Measurements from ENCODE around the gene MBNL2.

The MBNL2 gene

GRCh38 chr13:97353927-97354675, 132.0 kb downstream of the MBNL2 start:
- Mint-ChIP-seq H3K4me1 (no peaks in the 10 kb centered on the region), H3K27ac (no peak overlapping the region), H3K4me3 (no peak overlapping the region), H3K36me3 (ENCODE audit: low read depth) (peaks cover 73% of the 10 kb centered on the region), H3K27me3 (ENCODE audit: low read depth) (no peaks in the 10 kb centered on the region), H3K9me3 (peaks cover 11% of the 10 kb centered on the region)
- TF ChIP-seq CTCF (IDR thresholded peaks at IDR 0.05; ENCODE audit: unreplicated experiment in 3 of 3) = no peak

DNA sequence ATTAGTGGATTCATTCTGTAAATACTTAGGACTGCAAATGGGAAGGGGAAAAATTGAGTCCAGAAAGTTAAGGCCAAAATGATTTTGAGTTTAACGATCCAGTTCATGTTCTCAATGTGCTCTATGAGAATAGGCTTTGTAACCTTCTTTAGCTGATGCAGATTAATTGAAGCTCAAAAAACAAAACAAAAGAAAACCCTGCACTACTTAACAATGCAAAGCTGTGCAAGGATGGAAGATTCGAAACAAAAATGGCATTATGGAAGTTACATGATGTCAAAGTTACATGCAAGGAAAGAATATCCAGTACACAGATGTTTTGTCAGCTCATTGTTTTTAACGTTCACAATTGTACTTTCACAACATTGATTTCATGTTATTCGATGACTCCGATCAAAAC, 132.7 kb downstream of the MBNL2 start:
- no peak overlapping the region for H3K4me3 Mint-ChIP-seq
- H3K27ac Mint-ChIP-seq = no peak overlapping the region
- H3K9me3 Mint-ChIP-seq = peaks cover 11% of the 10 kb centered on the region
- no peaks in the 10 kb centered on the region for H3K27me3 Mint-ChIP-seq (ENCODE audit: low read depth)
- H3K36me3 Mint-ChIP-seq (ENCODE audit: low read depth) = peaks cover 70% of the 10 kb centered on the region
- no peak for TF ChIP-seq CTCF (IDR thresholded peaks at IDR 0.05; ENCODE audit: unreplicated experiment in 3 of 3)
- H3K4me1 Mint-ChIP-seq = no peaks in the 10 kb centered on the region

DNA sequence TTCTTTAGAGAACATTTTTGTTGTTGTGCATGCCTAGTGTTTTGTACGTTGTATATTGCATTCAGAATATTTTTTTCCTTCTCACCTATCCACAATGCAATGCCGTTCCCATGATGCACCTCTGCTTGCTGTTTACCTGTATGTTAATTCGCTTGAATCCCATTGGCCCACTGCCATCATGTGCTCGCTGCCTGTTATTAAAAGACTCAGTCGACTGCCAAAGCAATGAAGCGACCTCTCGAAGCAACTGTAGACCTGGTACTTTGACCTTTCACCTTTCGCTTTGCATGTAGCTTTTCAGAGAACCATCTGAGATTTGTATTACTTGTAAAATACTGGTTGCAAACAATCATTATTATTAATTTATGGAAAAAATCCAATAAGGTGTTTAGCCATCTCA, 134.5 kb downstream of the MBNL2 start:
- H3K9me3 Mint-ChIP-seq = no peaks in the 10 kb centered on the region
- no peak overlapping the region for H3K4me3 Mint-ChIP-seq
- H3K27ac Mint-ChIP-seq = no peak overlapping the region
- H3K4me1 Mint-ChIP-seq = no peaks in the 10 kb centered on the region
- no peaks in the 10 kb centered on the region for H3K27me3 Mint-ChIP-seq (ENCODE audit: low read depth)
- no peak for TF ChIP-seq CTCF (IDR thresholded peaks at IDR 0.05; ENCODE audit: unreplicated experiment in 3 of 3)
- H3K36me3 Mint-ChIP-seq (ENCODE audit: low read depth) = peaks cover 63% of the 10 kb centered on the region

DNA sequence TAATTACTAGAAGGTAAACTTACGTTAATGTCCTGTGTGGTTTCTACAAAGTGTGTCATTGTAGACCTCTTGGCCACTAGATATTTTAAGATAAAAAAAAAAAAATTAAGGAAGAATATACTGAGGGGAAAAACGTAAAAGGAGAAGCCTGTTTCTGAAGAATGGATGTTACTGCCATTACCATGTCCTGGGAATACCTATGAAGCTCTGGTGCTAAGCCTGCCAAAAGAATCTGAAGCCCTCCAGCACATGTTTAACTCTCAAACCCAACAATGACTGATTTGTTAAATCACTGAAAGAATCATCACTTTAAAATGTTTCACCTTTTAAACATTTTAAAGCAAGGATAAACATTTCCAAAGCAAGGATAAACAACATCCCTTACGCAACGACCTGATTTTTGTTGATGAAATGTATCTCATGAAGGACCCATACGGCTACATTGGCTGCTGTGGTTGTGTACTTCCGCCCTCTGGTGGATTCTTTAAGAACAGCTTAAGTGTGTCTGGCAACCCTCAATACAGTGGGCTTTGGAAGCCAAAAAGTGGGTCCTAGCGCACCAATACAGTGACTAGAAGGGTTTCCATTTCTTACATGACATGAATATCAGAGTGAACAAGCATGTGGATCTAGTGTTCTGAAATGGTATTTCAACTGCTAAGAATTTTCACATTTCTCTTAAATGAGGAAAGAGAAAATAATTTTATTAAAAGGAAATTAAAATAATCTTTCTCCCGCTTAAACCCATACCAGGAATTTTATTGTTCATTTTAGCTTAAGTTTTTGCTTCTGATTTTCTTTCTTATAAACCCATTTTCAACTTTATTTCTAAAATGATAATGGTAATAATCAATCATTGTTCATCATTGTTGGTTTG, 137.3 kb downstream of the MBNL2 start:
- Mint-ChIP-seq H3K27ac (no peak overlapping the region), H3K4me3 (no peak overlapping the region), H3K9me3 (no peaks in the 10 kb centered on the region), H3K27me3 (ENCODE audit: low read depth) (no peaks in the 10 kb centered on the region), H3K36me3 (ENCODE audit: low read depth) (peaks cover 65% of the 10 kb centered on the region), H3K4me1 (no peaks in the 10 kb centered on the region)
- peak; percentile 84 to 94 (median 85) for TF ChIP-seq CTCF (IDR thresholded peaks at IDR 0.05; ENCODE audit: unreplicated experiment in 3 of 3)

- Mint-ChIP-seq H3K9me3 (no peaks in the 10 kb centered on the region), H3K27me3 (ENCODE audit: low read depth) (no peaks in the 10 kb centered on the region), H3K4me1 (no peaks in the 10 kb centered on the region), H3K36me3 (ENCODE audit: low read depth) (peaks cover 56% of the 10 kb centered on the region), H3K4me3 (no peak overlapping the region), H3K27ac (no peak overlapping the region)
- no peak for TF ChIP-seq CTCF (IDR thresholded peaks at IDR 0.05; ENCODE audit: unreplicated experiment in 3 of 3)
Observed at GRCh38 chr13:97360610-97361009, 138.5 kb downstream of the MBNL2 start.

Data from nephron (organoid).